ENCODE data around the gene FBXL20.
"Not testable (repeated sequence)": the region's sequence is repeated elsewhere in the genome, so short reads cannot be mapped to it uniquely, and the experiment has no call there.

Gene FBXL20

DNA sequence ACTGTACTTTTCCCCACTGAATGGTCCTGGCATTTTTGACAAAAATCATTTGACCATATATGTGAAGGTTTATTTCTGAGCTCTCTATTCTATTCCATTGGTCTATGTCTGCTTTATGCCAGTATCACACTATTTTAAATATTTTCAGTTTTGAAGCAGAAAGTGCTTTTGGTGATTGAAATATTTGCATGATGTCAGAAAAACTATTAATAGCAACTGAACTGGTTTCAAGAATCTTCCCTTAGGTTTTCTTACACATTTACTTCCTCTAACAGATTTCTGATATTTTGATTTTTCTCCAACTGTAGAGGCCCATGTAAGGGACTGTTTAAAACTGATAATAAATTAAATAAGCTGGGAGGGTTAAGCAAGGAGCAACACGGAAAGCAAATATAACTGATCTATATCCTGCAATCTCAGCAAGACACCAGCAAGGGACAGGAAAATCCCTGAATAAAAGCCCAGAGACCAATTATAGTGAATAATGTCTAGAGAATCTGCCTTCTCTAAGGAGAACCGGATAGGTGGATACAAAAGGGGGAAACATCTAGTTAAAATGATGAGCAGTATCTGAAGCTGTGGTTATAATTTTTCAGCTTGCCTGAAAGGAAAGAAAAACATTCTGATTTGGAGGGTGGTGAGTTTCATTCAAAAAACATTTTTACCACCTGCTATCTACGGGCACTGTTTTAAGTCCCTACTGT lies 94.8 kb downstream of the FBXL20 start:
- peaks cover 0 to 21% (median 13%) of the 10 kb centered on the region in 4 donors for H3K4me1 ChIP-seq
- peaks cover 0 to 19% (median 12%) of the 10 kb centered on the region in 3 donors for H3K36me3 ChIP-seq
- no peaks in the 10 kb centered on the region for H3K27me3 ChIP-seq
- DNase-seq = no peak
- peak overlapping the region; percentile 18 to 41 for H3K27ac ChIP-seq
- no peak overlapping the region for H3K4me3 ChIP-seq
- TF ChIP-seq, protein P1, sequence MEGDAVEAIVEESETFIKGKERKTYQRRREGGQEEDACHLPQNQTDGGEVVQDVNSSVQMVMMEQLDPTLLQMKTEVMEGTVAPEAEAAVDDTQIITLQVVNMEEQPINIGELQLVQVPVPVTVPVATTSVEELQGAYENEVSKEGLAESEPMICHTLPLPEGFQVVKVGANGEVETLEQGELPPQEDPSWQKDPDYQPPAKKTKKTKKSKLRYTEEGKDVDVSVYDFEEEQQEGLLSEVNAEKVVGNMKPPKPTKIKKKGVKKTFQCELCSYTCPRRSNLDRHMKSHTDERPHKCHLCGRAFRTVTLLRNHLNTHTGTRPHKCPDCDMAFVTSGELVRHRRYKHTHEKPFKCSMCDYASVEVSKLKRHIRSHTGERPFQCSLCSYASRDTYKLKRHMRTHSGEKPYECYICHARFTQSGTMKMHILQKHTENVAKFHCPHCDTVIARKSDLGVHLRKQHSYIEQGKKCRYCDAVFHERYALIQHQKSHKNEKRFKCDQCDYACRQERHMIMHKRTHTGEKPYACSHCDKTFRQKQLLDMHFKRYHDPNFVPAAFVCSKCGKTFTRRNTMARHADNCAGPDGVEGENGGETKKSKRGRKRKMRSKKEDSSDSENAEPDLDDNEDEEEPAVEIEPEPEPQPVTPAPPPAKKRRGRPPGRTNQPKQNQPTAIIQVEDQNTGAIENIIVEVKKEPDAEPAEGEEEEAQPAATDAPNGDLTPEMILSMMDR (IDR thresholded peaks at IDR 0.05) = no peak
- no peaks in the 10 kb centered on the region for H3K9me3 ChIP-seq
- intact Hi-C loops (cut with DNase I; ENCODE audit: low total_unique reads) = no loop called here

DNA sequence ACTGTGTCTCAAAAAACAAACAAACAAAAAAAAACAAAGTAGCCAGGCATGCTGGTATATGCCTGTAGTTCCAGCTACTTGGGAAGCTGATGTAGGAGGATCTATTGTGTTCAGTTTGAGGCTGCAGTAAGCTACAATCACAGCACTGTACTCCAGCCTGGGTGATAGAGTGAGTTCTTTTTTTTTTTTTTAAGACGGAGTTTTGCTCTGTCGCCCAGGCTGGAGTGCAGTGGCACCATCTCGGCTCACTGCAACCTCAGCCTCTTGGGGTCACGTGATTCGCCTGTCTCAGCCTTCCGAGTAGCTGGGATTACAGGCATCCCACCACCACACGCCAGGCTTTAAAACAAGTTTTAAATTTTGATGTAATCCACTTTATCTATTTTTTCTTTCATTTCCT lies 95.4 kb downstream of the FBXL20 start:
- Histone ChIP-seq H3K9me3 (no peaks in the 10 kb centered on the region), H3K36me3 (peaks cover 0 to 25% (median 16%) of the 10 kb centered on the region in 3 donors), H3K4me1 (peaks cover 0 to 21% (median 13%) of the 10 kb centered on the region in 4 donors), H3K4me3 (no peak overlapping the region), H3K27ac (peak overlapping the region in 1 of 2 donors; percentile 41), H3K27me3 (no peaks in the 10 kb centered on the region)
- TF ChIP-seq, protein P1 (IDR thresholded peaks at IDR 0.05) = no peak
- no peak for DNase-seq
- intact Hi-C loops (cut with DNase I; ENCODE audit: low total_unique reads) = no loop called here

DNA sequence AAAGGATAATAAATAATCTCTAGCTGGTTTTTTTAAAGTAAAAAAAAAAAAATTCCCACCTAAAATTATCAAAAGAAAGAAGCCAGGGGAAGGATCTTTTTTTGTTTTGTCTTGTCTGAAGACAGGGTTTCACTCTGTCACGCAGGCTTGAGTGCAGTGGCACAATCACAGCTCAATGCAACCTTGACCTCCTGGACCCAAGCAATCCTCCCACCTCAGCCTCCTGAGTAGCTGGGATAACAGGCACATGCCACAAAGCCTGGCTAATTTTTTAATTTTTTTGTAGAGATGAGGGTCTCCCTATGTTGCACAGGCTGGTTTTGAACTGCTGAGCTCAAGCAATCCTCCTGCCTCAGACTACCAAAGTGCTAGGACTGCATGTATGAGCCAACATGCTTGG lies 97.2 kb downstream of the FBXL20 start:
- Histone ChIP-seq H3K36me3 (peaks cover 5 to 43% (median 31%) of the 10 kb centered on the region in 3 donors), H3K27ac (no peak overlapping the region), H3K9me3 (no peaks in the 10 kb centered on the region), H3K4me3 (no peak overlapping the region), H3K4me1 (peaks cover 0 to 21% (median 13%) of the 10 kb centered on the region in 4 donors), H3K27me3 (no peaks in the 10 kb centered on the region)
- DNase-seq = no peak
- TF ChIP-seq, protein P1 (IDR thresholded peaks at IDR 0.05) = no peak
- intact Hi-C loops (cut with DNase I; ENCODE audit: low total_unique reads) = no loop called here

DNA sequence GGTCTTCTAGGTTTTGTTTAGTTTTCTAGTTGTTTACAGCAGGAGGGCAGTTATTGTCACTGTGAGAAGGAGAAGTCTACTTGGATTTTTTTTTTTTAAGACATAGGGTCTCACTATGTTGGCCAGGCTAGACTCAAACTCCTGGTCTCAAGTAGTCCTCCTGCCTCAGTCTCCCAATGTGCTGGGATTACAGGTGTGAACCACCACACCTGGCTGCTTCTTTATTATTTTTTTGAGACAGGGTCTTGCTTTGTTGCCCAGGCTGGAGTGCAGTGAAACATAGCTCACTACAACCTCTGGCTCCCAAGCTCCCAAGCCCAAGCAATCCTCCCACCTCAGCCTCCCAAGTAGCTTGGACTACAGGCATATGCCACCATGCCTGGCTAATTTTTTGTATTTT lies 107.4 kb downstream of the FBXL20 start:
- H3K36me3 ChIP-seq = peaks cover 31 to 70% (median 62%) of the 10 kb centered on the region in 3 donors
- no peaks in the 10 kb centered on the region for H3K4me1 ChIP-seq
- H3K4me3 ChIP-seq = no peak overlapping the region
- no peak overlapping the region for H3K27ac ChIP-seq
- H3K27me3 ChIP-seq = no peaks in the 10 kb centered on the region
- TF ChIP-seq, protein P1 (IDR thresholded peaks at IDR 0.05) = no peak
- no peaks in the 10 kb centered on the region for H3K9me3 ChIP-seq
- DNase-seq = no peak
- intact Hi-C loops (cut with DNase I; ENCODE audit: low total_unique reads) = no loop called here

DNA sequence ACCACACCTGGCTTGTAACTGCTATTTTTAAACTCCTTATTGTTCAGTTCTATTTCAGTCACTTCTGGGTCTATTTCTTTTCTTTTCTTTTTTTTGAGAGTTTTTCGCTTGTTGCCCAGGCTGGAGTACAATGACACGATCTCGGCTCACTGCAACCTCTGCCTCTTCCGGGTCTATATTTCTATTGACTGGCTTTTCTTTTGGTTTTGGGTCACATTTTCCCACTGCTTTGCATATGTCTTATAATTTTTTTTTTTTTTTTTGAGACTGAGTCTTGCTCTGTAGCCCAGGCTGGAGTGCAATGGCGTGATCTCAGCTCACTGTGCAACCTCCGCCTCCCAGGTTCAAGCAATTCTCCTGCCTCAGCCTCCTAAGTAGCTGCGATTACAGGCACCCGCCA lies 108.9 kb downstream of the FBXL20 start:
- H3K36me3 ChIP-seq = peaks cover 17 to 59% (median 47%) of the 10 kb centered on the region in 3 donors
- H3K9me3 ChIP-seq; H3K4me1 ChIP-seq; intact Hi-C loops (cut with DNase I; ENCODE audit: low total_unique reads); H3K27me3 ChIP-seq; DNase-seq; H3K4me3 ChIP-seq; H3K27ac ChIP-seq: not testable (repeated sequence)

DNA sequence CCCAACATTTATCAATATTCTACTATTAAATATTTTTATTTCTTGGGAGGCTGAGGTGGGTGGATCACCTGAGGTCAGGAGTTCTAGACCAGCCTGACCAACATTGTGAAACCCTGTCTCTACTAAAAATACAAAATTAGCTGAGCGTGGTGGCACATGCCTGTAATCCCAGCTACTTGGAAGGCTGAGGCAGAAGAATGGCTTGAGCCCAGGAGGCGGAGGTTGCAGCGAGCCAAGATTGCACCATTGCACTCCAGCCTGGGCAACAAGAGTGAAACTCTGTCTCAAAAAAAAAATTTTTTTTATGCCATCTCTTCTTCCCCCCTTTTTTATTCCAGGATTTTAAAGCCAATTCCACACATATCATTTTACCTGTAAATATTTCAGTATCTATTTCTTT lies 114.9 kb downstream of the FBXL20 start:
- not testable (repeated sequence) for H3K27me3 ChIP-seq, H3K27ac ChIP-seq
- peak; percentile 63 to 77 for DNase-seq

More for the DNA sequence above, 114.9 kb downstream of the FBXL20 start:
- H3K4me1 ChIP-seq; H3K9me3 ChIP-seq; intact Hi-C loops (cut with DNase I; ENCODE audit: low total_unique reads); H3K4me3 ChIP-seq: not testable (repeated sequence)
- peaks cover 0 to 22% (median 22%) of the 10 kb centered on the region in 3 donors for H3K36me3 ChIP-seq
